Pancreas (tissue), 10 donors: ENCODE data around the gene TPM4. TPM values are rescaled to one million over a fixed set of nuclear protein-coding genes. Genes with fewer than 3 reads are reported as not detected.
A peak's percentile ranks its signal among the peaks of the same experiment; 100 is the strongest.

Source experiments
- ATAC-seq, 4 donors: fragments of 200-7000 bp; cut with Tn5 transposase; one replicate each; pipeline versions ENCODE4 v1.8.0 to v1.9.1; 2020; ENCODE audit warnings: mild to moderate bottlenecking in 4 of 4, moderate library complexity in 4 of 4
- DNase-seq, 6 donors: peaks; one replicate each; pipeline ENCODE4 v3.0.0-alpha.2; 2020
- FAIRE-seq: peaks from 2 replicates; lab custom pipeline; 2012; peaks lifted over from hg19 to GRCh38; lab: Jason Lieb, UNC
- H3K27ac ChIP-seq, 4 donors: fragments of 200-600 bp; sonication (generic); 1 replicate in 3 of 4; 2 replicates in 1 of 4; pipeline versions ENCODE4 v1.5.0 to v1.8.0; 2020
- H3K27me3 ChIP-seq, 4 donors: fragments of 200-600 bp; one replicate each; pipeline ENCODE4 v1.8.0; 2021
- H3K36me3 ChIP-seq, 3 donors: fragments of 200-600 bp; sonication (generic) in 1 of 3; one replicate each; pipeline versions ENCODE4 v1.5.0 to v1.8.0; 2020 to 2021
- H3K4me1 ChIP-seq, 3 donors: fragments of 200-600 bp; one replicate each; pipeline ENCODE4 v1.8.0; 2021
- H3K4me3 ChIP-seq, 4 donors: fragments of 200-600 bp; sonication (generic) in 2 of 4; one replicate each; pipeline versions ENCODE4 v1.5.0 to v1.8.0; 2020 to 2021
- H3K9me3 ChIP-seq, 4 donors: fragments of 200-600 bp; one replicate each; pipeline ENCODE4 v1.8.0; 2021
- CTCF ChIP-seq, 4 donors: fragments of 200-600 bp; sonication (generic) in 3 of 4; IDR thresholded peaks; one replicate each; pipeline versions ENCODE4 v1.5.0 to v1.8.0; 2021; ENCODE audit warnings: antibody characterized with exemption in 4 of 4
- WGBS, 2 donors: extraction: QIAGEN DNeasy Blood & Tissue Kit; methylation state at CpG; one replicate each; pipeline ENCODE4 v1.1.7; 2013; 5-methylcytosine and 5-hydroxymethylcytosine counted together
- intact Hi-C, 3 donors: fragments of 100-400 bp; cut with DNase I; formaldehyde crosslinking; loops; one replicate each; pipeline versions ENCODE4 v1.11.1 to v1.14.2; 2022
- polyA plus RNA-seq, 2 donors: library from polyadenylated mRNA; stranded (reverse); fragments of 200-250 nt; gene quantifications; one replicate each; pipeline ENCODE4 v1.2.3, GENCODE V29; 2013
- total RNA-seq, 6 donors: library from RNA; stranded (reverse); fragmentation: NEBNext Ultra II Directional in 4 of 6; extraction: Animal tissue kit (Norgen Biotek cat#: 25700) in 4 of 6; gene quantifications; one replicate each; pipeline versions ENCODE4 v1.2.1 to v1.2.4, GENCODE V29; 2021 to 2023
- donor health status: healthy with polysubstance abuse.
- donor health status: DM: no; HTN: no; CAD: no; lungs with moderate emphysema.
- donor health status: DM: no; HTN: no; CAD: no.
- donor health status: control.
- donor health status: control.
- donor health status: Bipolar disorder and iron deficiency.
- donor health status: DM: yes; HTN: yes; CAD: no.
- donor health status: DM: no; HTN: no; CAD: no.
- donor health status: DM: no; HTN: no; CAD: no.
- donor health status: DM: yes; HTN: yes; CAD: no.

Gene TPM4
- total and polyA plus RNA-seq, 8 donors = 36.8 to 161 (median 79.6) TPM

- WGBS, 2 donors = 1% methylated on average over 32 to 56 of the region's 56 CpGs
- Histone ChIP-seq H3K36me3 (peaks cover 0 to 3% (median 0%) of the 10 kb centered on the region in 3 donors), H3K27ac (peak overlapping the region; percentile 82 to 95 (median 94)), H3K4me3 (peak overlapping the region; percentile 77 to 95 (median 84)), H3K27me3 (no peaks in the 10 kb centered on the region), H3K9me3 (no peaks in the 10 kb centered on the region), H3K4me1 (peaks cover 0 to 7% (median 3%) of the 10 kb centered on the region in 3 donors)
- DNase-seq = peak; percentile 28 to 80 (median 51)
- peak; percentile 25 to 39 (median 34) for ATAC-seq
- no peak for FAIRE-seq
- TF ChIP-seq CTCF (IDR thresholded peaks at IDR 0.05) = no peak
- intact Hi-C loops = no loop called here
Observed at GRCh38 chr19:16076958-16077611, 790 bp downstream of the TPM4 start.

DNA sequence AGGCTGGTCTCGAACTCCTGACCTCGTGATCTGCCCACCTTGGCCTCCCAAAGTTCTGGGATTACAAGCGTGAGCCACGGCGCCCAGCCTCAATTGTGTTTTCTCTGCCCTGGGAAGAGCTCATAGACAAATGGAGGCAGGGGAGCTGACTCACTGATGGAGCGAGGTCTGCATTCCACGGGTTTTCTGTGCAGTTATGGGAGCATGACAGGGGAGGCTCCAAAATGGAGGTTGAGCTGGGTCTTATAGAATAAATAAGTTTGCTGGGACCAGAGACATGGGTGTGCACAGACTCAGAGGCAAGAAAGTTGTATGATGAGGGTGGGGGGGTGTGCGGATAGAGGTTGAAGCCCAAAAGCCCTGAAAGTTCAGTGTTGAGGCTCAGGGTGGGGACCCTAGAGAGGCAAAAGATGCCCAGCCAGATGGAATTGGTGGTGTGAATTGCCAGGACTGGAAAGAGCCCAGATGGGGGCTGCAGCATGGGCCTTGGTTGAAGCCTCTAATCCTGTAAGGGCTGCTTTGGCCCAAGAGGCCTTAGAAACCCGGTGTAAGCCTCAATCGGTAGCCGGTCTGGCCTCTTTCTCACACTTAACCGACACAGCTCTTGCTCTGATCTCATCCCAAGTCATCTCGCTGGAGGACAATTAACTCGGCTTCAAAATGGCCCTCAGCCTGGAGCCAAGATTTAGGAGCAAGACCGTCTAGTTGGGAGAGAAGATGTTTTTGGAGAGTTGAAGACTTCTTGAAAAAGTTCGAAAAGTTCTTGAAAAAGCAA, 1.9 kb downstream of the TPM4 start:
- FAIRE-seq = no peak
- WGBS, 2 donors = 70 to 72% methylated on average over 16 of the region's 16 CpGs
- H3K27me3 ChIP-seq = no peaks in the 10 kb centered on the region
- H3K27ac ChIP-seq = peak overlapping the region; percentile 82 to 95 (median 94)
- H3K4me3 ChIP-seq = peak overlapping the region in 2 of 4 donors; percentile 86 to 95
- H3K4me1 ChIP-seq = peaks cover 0 to 7% (median 3%) of the 10 kb centered on the region in 3 donors
- peaks cover 0 to 5% (median 0%) of the 10 kb centered on the region in 3 donors for H3K36me3 ChIP-seq
- no peaks in the 10 kb centered on the region for H3K9me3 ChIP-seq
- DNase-seq = peak in 1 of 6 donors; percentile 46
- no peak for ATAC-seq
- no peak for TF ChIP-seq CTCF (IDR thresholded peaks at IDR 0.05)
- intact Hi-C loops = no loop called here

DNA sequence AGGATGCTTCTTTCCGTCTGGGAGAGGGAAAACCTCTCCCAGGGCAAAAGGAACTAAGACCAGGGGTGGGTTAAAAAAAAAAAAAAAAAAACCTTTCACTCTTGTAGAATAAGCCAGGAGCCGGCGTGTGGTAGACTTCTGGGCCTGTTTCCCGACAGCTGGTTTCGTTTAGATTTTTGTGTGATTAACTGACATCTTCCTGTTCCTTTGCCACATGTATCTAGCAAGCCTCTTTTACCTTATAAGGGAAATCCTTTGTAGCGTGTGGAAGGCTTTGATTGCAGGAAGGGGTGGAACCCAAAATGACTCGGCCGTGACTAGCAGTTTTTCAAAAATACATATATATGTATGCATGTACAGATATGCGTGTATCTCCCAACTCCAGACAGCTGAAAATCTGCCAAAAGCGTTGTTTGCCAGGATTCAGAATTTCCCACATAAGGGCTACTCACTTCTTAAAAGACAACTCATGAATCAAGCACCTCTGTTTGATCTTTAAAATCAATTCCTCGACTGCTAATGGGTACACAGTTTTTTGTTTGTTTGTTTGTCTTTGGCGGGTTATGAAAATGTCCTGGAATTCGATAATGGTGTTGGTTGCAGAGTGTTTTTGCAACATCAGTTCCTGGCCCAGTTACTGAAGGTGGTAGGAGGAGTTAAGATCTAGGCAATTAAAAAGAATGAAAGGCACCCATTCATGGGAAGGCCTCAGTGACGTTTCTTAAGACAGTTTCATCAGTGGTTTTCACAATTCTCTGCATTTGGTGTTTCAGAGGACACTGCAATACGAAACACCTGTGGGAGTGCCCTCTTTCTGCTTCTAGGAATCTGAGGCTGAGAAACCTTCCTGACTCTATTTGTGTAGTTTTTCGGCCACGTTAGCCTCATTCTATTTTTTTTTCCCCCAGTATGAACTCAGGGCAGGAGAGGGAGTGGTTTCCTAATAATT, 2.7 kb downstream of the TPM4 start:
- H3K4me1 ChIP-seq = peaks cover 0 to 7% (median 3%) of the 10 kb centered on the region in 3 donors
- ATAC-seq = peak; percentile 8 to 57 (median 40)
- H3K36me3 ChIP-seq = peaks cover 0 to 7% (median 0%) of the 10 kb centered on the region in 3 donors
- 22 to 24% methylated on average over 17 of the region's 17 CpGs for WGBS, 2 donors
- peak overlapping the region; percentile 82 to 95 (median 94) for H3K27ac ChIP-seq
- intact Hi-C loops = no loop called here
- H3K4me3 ChIP-seq = peak overlapping the region in 2 of 4 donors; percentile 86 to 95
- H3K9me3 ChIP-seq = no peaks in the 10 kb centered on the region
- no peaks in the 10 kb centered on the region for H3K27me3 ChIP-seq
- no peak for TF ChIP-seq CTCF (IDR thresholded peaks at IDR 0.05)
- FAIRE-seq = peak; percentile 29
- DNase-seq = peak in 3 of 6 donors; percentile 31 to 53 (median 35)

DNA sequence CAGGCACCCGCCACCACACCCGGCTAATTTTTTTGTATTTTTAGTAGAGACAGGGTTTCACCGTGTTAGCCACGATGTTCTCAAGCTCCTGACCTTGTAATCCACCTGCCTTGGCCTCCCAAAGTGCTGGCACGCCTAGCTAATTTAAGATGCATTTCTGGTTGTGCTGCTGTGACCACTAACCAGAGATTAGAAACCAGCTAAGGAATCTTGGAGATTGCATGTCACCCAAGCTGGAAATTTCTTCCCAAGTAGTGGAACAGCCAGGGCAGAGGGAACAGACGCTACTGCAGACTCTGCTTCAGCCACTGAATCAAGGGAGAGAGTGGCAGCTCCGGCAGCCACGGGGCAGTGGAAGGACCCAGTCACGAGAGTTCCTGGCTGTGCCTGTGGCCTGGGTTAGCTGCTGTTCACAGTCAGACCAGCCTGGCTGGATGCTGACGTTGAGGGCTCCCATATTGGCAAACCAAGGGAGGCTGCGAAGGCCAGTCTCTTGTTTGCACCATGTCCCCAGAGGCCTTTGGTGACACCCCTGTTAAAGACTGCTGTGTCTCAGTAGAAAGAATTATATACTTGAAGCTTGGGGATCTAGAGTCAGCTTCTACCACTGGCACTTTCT, 7.9 kb downstream of the TPM4 start:
- FAIRE-seq (no peak), DNase-seq (no peak), ATAC-seq (no peak)
- no peak for TF ChIP-seq CTCF (IDR thresholded peaks at IDR 0.05)
- Histone ChIP-seq H3K4me3 (no peak overlapping the region), H3K27me3 (no peaks in the 10 kb centered on the region), H3K9me3 (no peaks in the 10 kb centered on the region), H3K4me1 (peaks cover 0 to 14% (median 6%) of the 10 kb centered on the region in 3 donors), H3K27ac (peak overlapping the region in 1 of 4 donors; percentile 5), H3K36me3 (peaks cover 9 to 26% (median 15%) of the 10 kb centered on the region in 3 donors)
- 88 to 95% methylated on average over 11 of the region's 11 CpGs for WGBS, 2 donors
- intact Hi-C loops = no loop called here
